ENCODE results near the gene CHAD. TPM values are rescaled to one million over a fixed set of nuclear protein-coding genes. Genes with fewer than 3 reads are reported as not detected.
"Not testable (repeated sequence)": the region's sequence is repeated elsewhere in the genome, so short reads cannot be mapped to it uniquely, and the experiment has no call there.

The CHAD gene
- total RNA-seq, 1 experiment from 2014 or later = 0.09 TPM

- ChIA-PET POLR2A (no interaction called here), CTCF (interaction anchor here (0.8 to 1.0 kb wide), 2 partner anchors 79 to 276 kb away, joined by 3 to 7 read pairs; partner anchors contain the start of gene LRRC59)
- Mint-ChIP-seq H3K4me3 (peak overlapping the region; percentile 41), H3K27me3 (ENCODE audit: low read depth) (peaks cover 20% of the 10 kb centered on the region), H3K9me3 (no peaks in the 10 kb centered on the region), H3K27ac (no peak overlapping the region), H3K4me1 (peaks cover 14% of the 10 kb centered on the region), H3K36me3 (no peaks in the 10 kb centered on the region)
- DNase-seq (ENCODE audit: low spot score) (no peak), ATAC-seq (no peak)
- no peak for TF ChIP-seq ELF4 (CRISPR knock-in tag; IDR thresholded peaks at IDR 0.05; ENCODE audit: low read depth)
- TF ChIP-seq CDX4 (CRISPR knock-in tag; IDR thresholded peaks at IDR 0.05; ENCODE audit: borderline replicate concordance) = no peak
- no peak for TF ChIP-seq ZBTB21 (CRISPR knock-in tag; IDR thresholded peaks at IDR 0.05; ENCODE audit: borderline replicate concordance)
Measured at GRCh38 chr17:50476545-50477315, 8.1 kb upstream of the CHAD start.

- not testable (repeated sequence) for H3K36me3 Mint-ChIP-seq; ATAC-seq; DNase-seq (ENCODE audit: low spot score); H3K27ac Mint-ChIP-seq; H3K9me3 Mint-ChIP-seq
- ChIA-PET POLR2A (interaction anchor here (0.6 kb wide), 1 partner anchor 8 kb away, joined by 4 read pairs; no protein-coding TSS in a partner anchor), CTCF (interaction anchor here (0.9 to 5.8 kb wide), 3 partner anchors 66 to 79 kb away, joined by 3 to 40 read pairs (median 7); partner anchors contain the start of gene LRRC59)
- Mint-ChIP-seq H3K27me3 (ENCODE audit: low read depth) (peaks cover 20% of the 10 kb centered on the region), H3K4me3 (peak overlapping the region; percentile 41), H3K4me1 (peaks cover 15% of the 10 kb centered on the region)
Measured at GRCh38 chr17:50475775-50476544, 7.3 kb upstream of the CHAD start.

GRCh38 chr17:50475362-50475761 lies 6.7 kb upstream of the CHAD start:
- Mint-ChIP-seq H3K36me3 (no peaks in the 10 kb centered on the region), H3K4me1 (peaks cover 20% of the 10 kb centered on the region), H3K9me3 (no peaks in the 10 kb centered on the region), H3K4me3 (no peak overlapping the region), H3K27ac (no peak overlapping the region), H3K27me3 (ENCODE audit: low read depth) (peaks cover 20% of the 10 kb centered on the region)
- no peak for TF ChIP-seq SP1 (CRISPR knock-in tag; conservative IDR thresholded peaks at IDR 0.05)
- no peak for TF ChIP-seq USF1 (CRISPR knock-in tag; IDR thresholded peaks at IDR 0.05)
- no peak for TF ChIP-seq ZNF121 (CRISPR knock-in tag; IDR thresholded peaks at IDR 0.05)
- no peak for TF ChIP-seq IRF1 (CRISPR knock-in tag; IDR thresholded peaks at IDR 0.05)
- TF ChIP-seq FOXK1 (CRISPR knock-in tag; IDR thresholded peaks at IDR 0.05) = no peak
- TF ChIP-seq GABPB1 (CRISPR knock-in tag; IDR thresholded peaks at IDR 0.05) = no peak
- TF ChIP-seq SOX15 (CRISPR knock-in tag; IDR thresholded peaks at IDR 0.05) = no peak
- no peak for TF ChIP-seq FOXP1 (CRISPR knock-in tag; IDR thresholded peaks at IDR 0.05; ENCODE audit: borderline replicate concordance)
- TF ChIP-seq ZNF671 (CRISPR knock-in tag; IDR thresholded peaks at IDR 0.05) = no peak
- TF ChIP-seq PRRX2 (CRISPR knock-in tag; IDR thresholded peaks at IDR 0.05) = no peak
- TF ChIP-seq NR1H2 (CRISPR knock-in tag; IDR thresholded peaks at IDR 0.05) = no peak
- ATAC-seq (no peak), DNase-seq (ENCODE audit: low spot score) (no peak)
- POLR2A ChIA-PET = interaction anchor here (0.6 kb wide), 1 partner anchor 9 kb away, joined by 4 read pairs; no protein-coding TSS in a partner anchor
- CTCF ChIA-PET = interaction anchor here (0.9 to 5.8 kb wide), 2 partner anchors 67 to 78 kb away, joined by 3 to 40 read pairs; partner anchors contain the start of gene LRRC59

- ATAC-seq (no peak), DNase-seq (ENCODE audit: low spot score) (no peak)
- H3K27me3 Mint-ChIP-seq (ENCODE audit: low read depth) = peaks cover 21% of the 10 kb centered on the region
- H3K4me3 Mint-ChIP-seq = no peak overlapping the region
- no peaks in the 10 kb centered on the region for H3K9me3 Mint-ChIP-seq
- no peaks in the 10 kb centered on the region for H3K36me3 Mint-ChIP-seq
- ChIA-PET CTCF (interaction anchor here (0.5 to 5.8 kb wide), 3 partner anchors 20 to 77 kb away, joined by 3 to 40 read pairs (median 3); partner anchors contain the start of gene LRRC59), POLR2A (no interaction called here)
- H3K27ac Mint-ChIP-seq = no peak overlapping the region
- H3K4me1 Mint-ChIP-seq = peaks cover 19% of the 10 kb centered on the region
- TF ChIP-seq ZSCAN18 (CRISPR knock-in tag; IDR thresholded peaks at IDR 0.05) (no peak), ETV6 (CRISPR knock-in tag; IDR thresholded peaks at IDR 0.05) (no peak), FOXK1 (CRISPR knock-in tag; IDR thresholded peaks at IDR 0.05) (no peak), AFF4 (CRISPR knock-in tag; IDR thresholded peaks at IDR 0.05; ENCODE audit: borderline replicate concordance) (no peak), USF2 (CRISPR knock-in tag; IDR thresholded peaks at IDR 0.05) (no peak)
Measured at GRCh38 chr17:50474523-50474922, 5.8 kb upstream of the CHAD start.
